HCT116 (cell line): ENCODE data around the gene SMIM41.

Source experiments
- YY1 ChIP-seq: IDR thresholded peaks from 2 replicates; pipeline ENCODE4 v1.6.1; 2011; ENCODE audit warnings: low read length, low read depth, moderate library complexity, mild to moderate bottlenecking; ENCODE audit not compliant: insufficient replicate concordance; ENCODE audit errors: extremely low read depth
- TF ChIP-seq, protein P1 (sequence below), 3 experiments: fragments of 200-600 bp in 1 of 3; sonication (generic) in 1 of 3; IDR thresholded peaks in 2 of 3; conservative IDR thresholded peaks in 1 of 3; 2 replicates each; pipeline ENCODE4 v1.5.1; 2012 to 2017; ENCODE audit warnings: low read depth in 2 of 3, low read length in 2 of 3, antibody characterized with exemption in 1 of 3, borderline replicate concordance in 1 of 3, control low read depth in 1 of 3, mild to moderate bottlenecking in 1 of 3, mixed read lengths in 1 of 3, mixed run types in 1 of 3, moderate library complexity in 1 of 3; ENCODE audit not compliant: insufficient read depth in 1 of 3

DNA sequence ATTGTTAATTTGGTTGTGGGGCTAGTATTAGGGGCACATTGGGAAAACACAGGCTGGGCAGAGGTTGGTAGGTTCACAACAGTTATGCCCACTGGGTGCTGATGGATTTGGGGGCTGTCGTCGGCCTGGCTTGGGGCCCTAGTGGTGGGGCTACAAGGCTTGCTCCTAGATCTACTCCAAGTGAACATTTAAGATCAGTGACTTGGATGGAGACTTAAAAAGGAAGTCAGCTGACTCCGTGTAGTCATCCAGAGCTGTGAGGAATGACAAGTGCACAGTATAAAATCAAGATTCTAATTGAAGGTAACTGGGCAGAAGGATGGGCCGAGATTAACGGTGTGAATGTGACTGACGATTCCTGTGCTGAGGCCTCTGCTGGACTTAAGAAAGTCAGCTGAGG is 41.1 kb upstream of the SMIM41 start:
- TF ChIP-seq YY1 = no peak
- TF ChIP-seq, protein P1, sequence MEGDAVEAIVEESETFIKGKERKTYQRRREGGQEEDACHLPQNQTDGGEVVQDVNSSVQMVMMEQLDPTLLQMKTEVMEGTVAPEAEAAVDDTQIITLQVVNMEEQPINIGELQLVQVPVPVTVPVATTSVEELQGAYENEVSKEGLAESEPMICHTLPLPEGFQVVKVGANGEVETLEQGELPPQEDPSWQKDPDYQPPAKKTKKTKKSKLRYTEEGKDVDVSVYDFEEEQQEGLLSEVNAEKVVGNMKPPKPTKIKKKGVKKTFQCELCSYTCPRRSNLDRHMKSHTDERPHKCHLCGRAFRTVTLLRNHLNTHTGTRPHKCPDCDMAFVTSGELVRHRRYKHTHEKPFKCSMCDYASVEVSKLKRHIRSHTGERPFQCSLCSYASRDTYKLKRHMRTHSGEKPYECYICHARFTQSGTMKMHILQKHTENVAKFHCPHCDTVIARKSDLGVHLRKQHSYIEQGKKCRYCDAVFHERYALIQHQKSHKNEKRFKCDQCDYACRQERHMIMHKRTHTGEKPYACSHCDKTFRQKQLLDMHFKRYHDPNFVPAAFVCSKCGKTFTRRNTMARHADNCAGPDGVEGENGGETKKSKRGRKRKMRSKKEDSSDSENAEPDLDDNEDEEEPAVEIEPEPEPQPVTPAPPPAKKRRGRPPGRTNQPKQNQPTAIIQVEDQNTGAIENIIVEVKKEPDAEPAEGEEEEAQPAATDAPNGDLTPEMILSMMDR (IDR thresholded peaks at IDR 0.05 in 2 of 3, conservative IDR thresholded peaks at IDR 0.05 in 1 of 3; ENCODE audit: borderline replicate concordance in 1 of 3, insufficient read depth in 1 of 3, low read depth in 2 of 3, low read length in 2 of 3) = no peak
